ENCODE results near the gene MBD5. TPM values are rescaled to one million over a fixed set of nuclear protein-coding genes. Genes with fewer than 3 reads are reported as not detected.
"Not testable (repeated sequence)": the region's sequence is repeated elsewhere in the genome, so short reads cannot be mapped to it uniquely, and the experiment has no call there.

The MBD5 gene
- total RNA-seq, result 36.6 TPM
- long read RNA-seq, partial matches to known transcripts, result 2 of 5 reads
- long read RNA-seq, other reads (novel, unspliced or antisense), result 2 of 5 reads

- DNase-seq (ENCODE audit: missing footprints) (peak; percentile 63), ATAC-seq (peak; percentile 20)
- intact Hi-C loops (cut with DNase I), result loop anchor here (5.0 to 10.0 kb wide), 2 partner anchors 179 to 624 kb away; partner anchors contain the start of gene EPC2
Measured at GRCh38 chr2:148021059-148021861, at the start of gene MBD5. Gene MBD5 (plus strand): TSS chr2:148021091.

GRCh38 chr2:147976102-147976501 is 44.8 kb upstream of the MBD5 start:
- DNase-seq (ENCODE audit: missing footprints) (no peak), ATAC-seq (no peak)
- intact Hi-C loops (cut with DNase I), result no loop called here

- no peak for ATAC-seq
- no peak for DNase-seq (ENCODE audit: missing footprints)
- intact Hi-C loops (cut with DNase I), result no loop called here
Measured at GRCh38 chr2:147977679-147978078, 43.2 kb upstream of the MBD5 start.

GRCh38 chr2:147980940-147981528 is 39.9 kb upstream of the MBD5 start:
- intact Hi-C loops (cut with DNase I), result no loop called here
- no peak for DNase-seq (ENCODE audit: missing footprints)
- ATAC-seq, result no peak

GRCh38 chr2:147989102-147989501 is 31.8 kb upstream of the MBD5 start:
- intact Hi-C loops (cut with DNase I), result no loop called here
- no peak for DNase-seq (ENCODE audit: missing footprints)
- ATAC-seq, result no peak

- intact Hi-C loops (cut with DNase I), result loop anchor here (2.0 kb wide), 1 partner anchor 519 kb away; no protein-coding TSS in a partner anchor
- DNase-seq (ENCODE audit: missing footprints) (no peak), ATAC-seq (no peak)
Measured at GRCh38 chr2:147989809-147990403, 31.0 kb upstream of the MBD5 start.

GRCh38 chr2:147994965-147995364 is 25.9 kb upstream of the MBD5 start:
- ATAC-seq; DNase-seq (ENCODE audit: missing footprints); intact Hi-C loops (cut with DNase I): not testable (repeated sequence)

GRCh38 chr2:147996828-147997227 is 24.1 kb upstream of the MBD5 start:
- DNase-seq (ENCODE audit: missing footprints), result no peak
- ATAC-seq, result no peak
- intact Hi-C loops (cut with DNase I), result no loop called here

- intact Hi-C loops (cut with DNase I), result no loop called here
- no peak for ATAC-seq
- DNase-seq (ENCODE audit: missing footprints), result no peak
Measured at GRCh38 chr2:147998203-147998602, 22.7 kb upstream of the MBD5 start.

GRCh38 chr2:147999126-147999525 is 21.8 kb upstream of the MBD5 start:
- intact Hi-C loops (cut with DNase I), result no loop called here
- DNase-seq (ENCODE audit: missing footprints), result no peak
- ATAC-seq, result no peak

GRCh38 chr2:148000095-148000494 is 20.8 kb upstream of the MBD5 start:
- ATAC-seq (no peak), DNase-seq (ENCODE audit: missing footprints) (no peak)
- intact Hi-C loops (cut with DNase I), result no loop called here

- intact Hi-C loops (cut with DNase I); DNase-seq (ENCODE audit: missing footprints); ATAC-seq: not testable (repeated sequence)
Measured at GRCh38 chr2:148002420-148002819, 18.5 kb upstream of the MBD5 start.

GRCh38 chr2:148006249-148007007 is 14.5 kb upstream of the MBD5 start:
- DNase-seq (ENCODE audit: missing footprints) (no peak), ATAC-seq (no peak)
- intact Hi-C loops (cut with DNase I), result no loop called here

- no peak for DNase-seq (ENCODE audit: missing footprints)
- no peak for ATAC-seq
- intact Hi-C loops (cut with DNase I), result no loop called here
Measured at GRCh38 chr2:148007219-148007900, 13.5 kb upstream of the MBD5 start.

- intact Hi-C loops (cut with DNase I); DNase-seq (ENCODE audit: missing footprints); ATAC-seq: not testable (repeated sequence)
Measured at GRCh38 chr2:148008411-148008810, 12.5 kb upstream of the MBD5 start.

GRCh38 chr2:148013876-148014275 is 7.0 kb upstream of the MBD5 start:
- DNase-seq (ENCODE audit: missing footprints), result no peak
- intact Hi-C loops (cut with DNase I), result no loop called here
- ATAC-seq, result no peak

GRCh38 chr2:148014616-148015015 is 6.3 kb upstream of the MBD5 start:
- ATAC-seq, result no peak
- DNase-seq (ENCODE audit: missing footprints), result no peak
- intact Hi-C loops (cut with DNase I), result no loop called here
